Epidermal melanocyte (primary cell): ENCODE results near the gene CCDC30.
"Not testable (repeated sequence)": the region's sequence is repeated elsewhere in the genome, so short reads cannot be mapped to it uniquely, and the experiment has no call there.

Experiments
- DNase-seq: peaks from one replicate; pipeline ENCODE4 v3.0.0; 2011; ENCODE audit warnings: low spot score; ENCODE audit not compliant: insufficient read length

The CCDC30 gene

DNA sequence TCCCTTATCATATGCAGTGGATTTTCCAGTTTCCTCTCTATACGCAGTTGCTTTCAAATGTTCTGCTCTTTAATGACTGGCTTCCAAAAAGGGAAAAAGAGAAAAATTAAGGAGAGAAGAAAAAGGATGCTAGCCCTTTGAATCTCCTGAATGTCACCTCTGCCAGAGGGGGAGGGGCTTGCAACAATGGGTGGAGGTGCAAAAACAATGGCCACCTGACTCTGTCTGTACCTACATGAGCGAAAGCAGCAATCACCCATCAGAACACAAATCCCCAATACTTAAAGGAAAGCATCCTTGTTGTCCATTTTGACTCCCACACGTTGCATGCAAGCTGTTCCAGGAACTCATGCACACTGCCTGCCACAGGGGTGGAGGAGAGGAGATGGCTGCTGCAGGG, 61.2 kb downstream of the CCDC30 start:
- no peak for DNase-seq

- DNase-seq = no peak
Observed at GRCh38 chr1:42529724-42530181, 66.7 kb downstream of the CCDC30 start.

- no peak for DNase-seq
Observed at GRCh38 chr1:42531043-42531442, 68.0 kb downstream of the CCDC30 start.

GRCh38 chr1:42533101-42533863, 70.2 kb downstream of the CCDC30 start:
- DNase-seq = no peak

- DNase-seq = no peak
Observed at GRCh38 chr1:42541104-42541503, 78.0 kb downstream of the CCDC30 start.

DNA sequence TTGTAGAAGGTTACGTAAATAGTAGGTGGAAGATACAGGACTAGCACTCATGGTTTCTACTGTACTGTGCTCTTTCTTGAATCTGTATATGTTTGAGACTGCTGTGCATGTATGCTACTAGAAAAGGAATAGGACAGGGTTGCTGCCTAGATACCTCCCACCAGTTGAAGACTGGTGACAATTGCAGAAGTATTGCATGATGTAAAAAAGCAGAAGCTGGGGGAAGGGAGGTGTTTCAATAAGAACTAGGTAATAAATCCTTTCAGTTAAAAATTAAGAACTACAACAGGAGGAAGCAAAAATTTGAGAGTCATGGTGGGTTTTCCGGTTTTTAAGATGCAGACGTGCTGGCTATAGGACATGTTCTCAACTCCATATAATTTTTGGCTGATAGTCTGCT, 88.1 kb downstream of the CCDC30 start:
- no peak for DNase-seq

GRCh38 chr1:42551590-42551989, 88.5 kb downstream of the CCDC30 start:
- no peak for DNase-seq

DNA sequence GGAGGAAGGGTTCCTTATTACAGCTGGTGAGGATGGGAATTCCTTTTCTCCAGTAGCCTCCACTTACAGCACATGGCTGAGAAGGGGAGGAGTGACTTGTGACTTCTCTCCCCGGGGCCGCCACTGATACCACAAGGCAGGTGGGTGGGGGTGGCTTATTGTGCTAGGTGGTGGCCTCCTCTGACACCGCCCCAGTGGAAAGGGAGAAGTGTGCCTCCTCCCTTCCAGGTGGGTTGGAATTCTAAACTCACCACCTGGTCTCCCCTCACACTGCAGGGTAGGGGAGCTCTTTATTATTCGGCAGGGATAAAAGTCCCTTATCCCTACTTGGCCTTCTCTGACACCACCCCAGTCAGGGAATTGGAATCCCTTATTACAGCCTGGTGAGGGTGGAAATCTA, 89.5 kb downstream of the CCDC30 start:
- DNase-seq = no peak

DNA sequence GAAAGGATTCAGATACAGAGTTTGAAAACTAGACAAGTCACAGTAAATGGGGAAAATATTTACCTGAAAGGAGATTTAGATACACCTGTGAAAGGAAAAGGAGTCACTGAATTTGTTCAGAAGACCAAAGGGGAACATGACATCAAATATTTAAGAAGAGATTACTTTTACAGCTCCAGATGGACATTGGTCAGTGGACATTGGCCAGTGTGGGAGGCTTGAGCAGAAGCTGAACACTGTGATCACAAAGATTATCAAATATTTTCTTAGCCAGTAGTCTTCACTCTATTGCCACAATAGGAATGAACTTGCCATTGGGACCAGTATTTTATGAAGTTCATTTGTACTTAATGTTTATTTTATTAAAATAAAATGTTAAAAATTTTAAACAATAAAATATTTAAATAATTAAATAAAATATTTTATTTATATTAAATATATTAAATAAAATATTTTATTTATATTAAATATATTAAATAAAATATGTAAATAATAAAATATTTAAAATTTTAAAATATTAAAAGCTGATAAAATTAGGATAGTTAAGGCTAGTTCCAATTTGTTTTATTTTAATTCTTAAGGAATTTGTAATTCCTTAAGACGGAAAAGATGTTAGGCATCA, 94.3 kb downstream of the CCDC30 start:
- no peak for DNase-seq

- DNase-seq = no peak
Observed at GRCh38 chr1:42567038-42567437, 104.0 kb downstream of the CCDC30 start.

DNA sequence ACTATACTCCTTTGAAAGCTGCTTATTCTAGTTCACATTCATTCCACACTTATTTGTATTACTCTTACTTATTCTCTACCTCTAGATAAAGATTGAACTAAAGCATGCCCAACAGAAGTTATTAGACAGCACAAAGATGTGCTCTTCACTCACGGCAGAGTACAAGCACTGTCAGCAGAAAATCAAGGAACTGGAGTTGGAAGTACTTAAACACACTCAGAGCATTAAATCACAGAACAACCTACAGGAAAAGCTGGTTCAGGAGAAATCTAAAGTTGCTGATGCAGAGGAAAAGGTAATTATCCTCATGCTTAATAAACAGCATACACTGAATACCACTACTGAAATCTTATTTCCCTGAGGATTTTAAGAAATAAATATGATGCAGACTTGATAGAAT, 113.8 kb downstream of the CCDC30 start:
- no peak for DNase-seq

- DNase-seq = no peak
Observed at GRCh38 chr1:42586016-42586415, 122.9 kb downstream of the CCDC30 start.

GRCh38 chr1:42587753-42588152, 124.7 kb downstream of the CCDC30 start:
- DNase-seq = no peak

DNA sequence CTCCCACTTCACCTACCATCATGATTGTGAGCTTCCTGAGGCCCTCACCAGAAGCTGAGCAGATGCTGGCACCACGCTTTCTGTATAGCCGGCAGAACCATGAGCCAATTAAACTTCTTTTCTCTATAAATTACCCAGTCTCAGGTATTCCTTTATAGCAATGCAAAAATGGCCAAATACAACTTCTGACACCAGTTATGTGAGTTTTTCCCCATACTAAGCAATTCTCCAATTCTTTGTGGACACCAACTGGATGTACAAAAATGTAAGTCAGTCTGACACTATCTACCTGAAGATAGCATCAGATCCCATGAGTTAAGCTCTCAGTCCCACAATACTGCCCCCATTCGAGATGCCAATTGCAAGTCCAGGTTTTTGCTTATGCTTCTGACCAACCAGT, 129.7 kb downstream of the CCDC30 start:
- no peak for DNase-seq

GRCh38 chr1:42593486-42594100, 130.5 kb downstream of the CCDC30 start:
- no peak for DNase-seq

DNA sequence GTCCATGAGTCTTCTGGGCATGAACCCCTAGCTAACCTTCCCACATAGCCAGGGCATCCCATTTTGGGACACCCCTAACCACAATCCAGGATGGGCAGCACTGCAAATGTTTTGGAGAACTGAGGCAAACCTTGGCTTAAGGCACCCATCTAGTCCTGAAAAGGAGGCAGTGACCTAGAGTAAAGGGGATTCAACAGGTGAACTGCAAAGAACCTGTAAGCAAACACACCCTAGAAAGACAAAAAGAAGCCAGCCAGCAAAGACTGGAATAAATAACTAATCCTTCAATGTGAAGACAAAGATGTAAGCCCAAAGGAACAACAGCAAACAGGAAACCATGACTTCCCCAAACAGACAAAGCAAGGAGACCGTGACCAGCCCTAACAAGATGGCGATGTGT, 138.4 kb downstream of the CCDC30 start:
- DNase-seq = no peak

- no peak for DNase-seq
Observed at GRCh38 chr1:42613803-42614131, 150.7 kb downstream of the CCDC30 start.

DNA sequence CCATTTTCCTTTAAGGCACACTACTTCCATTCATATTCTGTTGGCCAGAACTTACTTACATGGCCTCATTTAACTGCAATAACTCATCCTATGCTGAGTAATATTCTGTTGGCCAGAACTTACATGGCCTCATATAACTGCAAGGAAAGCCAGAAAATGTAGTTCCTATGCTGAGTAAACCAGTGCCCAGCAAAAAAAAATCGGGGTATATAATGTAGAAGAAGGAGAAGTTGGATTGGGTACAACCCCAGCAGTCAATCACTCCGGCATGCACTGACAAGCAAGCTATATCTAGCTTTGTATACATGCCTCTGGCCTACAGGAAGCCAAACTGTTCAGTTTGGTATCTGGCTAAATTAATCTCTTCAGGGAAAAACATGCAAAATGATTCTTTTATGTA, 155.8 kb downstream of the CCDC30 start:
- no peak for DNase-seq

GRCh38 chr1:42620307-42620706, 157.2 kb downstream of the CCDC30 start:
- no peak for DNase-seq

GRCh38 chr1:42621180-42621579, 158.1 kb downstream of the CCDC30 start:
- DNase-seq = not testable (repeated sequence)

- DNase-seq = not testable (repeated sequence)
Observed at GRCh38 chr1:42627205-42627604, 164.1 kb downstream of the CCDC30 start.

- DNase-seq = no peak
Observed at GRCh38 chr1:42639116-42639515, 176.0 kb downstream of the CCDC30 start.

DNA sequence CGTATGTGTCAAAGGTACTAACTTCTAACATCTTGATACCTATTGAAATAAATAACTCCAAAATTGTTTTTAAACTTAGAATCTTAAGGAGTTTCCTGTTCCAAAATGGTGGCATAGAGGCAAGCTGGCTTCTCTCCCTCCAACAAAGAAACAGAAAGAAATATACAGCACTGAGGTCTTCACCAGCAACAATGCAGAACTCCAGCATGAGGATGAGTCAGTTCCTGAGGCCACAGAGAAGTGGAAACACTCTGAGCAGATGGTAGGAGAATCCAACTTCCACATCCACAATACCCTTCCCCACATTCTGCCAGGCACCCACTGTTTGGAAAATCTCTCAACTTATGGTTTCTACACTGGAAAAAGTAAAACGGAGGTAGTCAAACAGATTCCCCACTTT, 183.0 kb downstream of the CCDC30 start:
- DNase-seq = no peak
